ENCODE results near the gene PTDSS2.
A peak's percentile ranks its signal among the peaks of the same experiment; 100 is the strongest.

The PTDSS2 gene

GRCh38 chr11:494761-495536 is 44.9 kb downstream of the PTDSS2 start:
- no peak for DNase-seq

DNA sequence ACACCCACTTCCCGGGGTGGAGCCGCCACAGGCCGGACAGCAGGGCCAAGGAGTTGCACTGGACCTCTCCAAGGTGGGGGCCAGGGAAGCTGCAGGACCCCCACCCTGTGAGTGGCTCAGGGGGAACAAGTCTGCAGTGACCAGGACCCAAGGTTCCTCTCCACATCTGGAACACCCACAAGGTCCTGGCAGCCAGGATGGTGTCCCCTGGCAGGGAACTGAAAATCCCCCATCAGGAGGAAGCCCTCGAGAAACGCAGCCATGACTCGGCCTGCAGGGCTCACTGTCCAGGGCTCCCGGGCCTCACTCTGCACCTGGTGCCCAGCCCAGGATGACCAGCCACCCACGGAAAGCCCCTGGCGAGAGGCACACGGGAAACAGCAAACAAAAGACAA is 45.5 kb downstream of the PTDSS2 start:
- DNase-seq, result no peak

DNA sequence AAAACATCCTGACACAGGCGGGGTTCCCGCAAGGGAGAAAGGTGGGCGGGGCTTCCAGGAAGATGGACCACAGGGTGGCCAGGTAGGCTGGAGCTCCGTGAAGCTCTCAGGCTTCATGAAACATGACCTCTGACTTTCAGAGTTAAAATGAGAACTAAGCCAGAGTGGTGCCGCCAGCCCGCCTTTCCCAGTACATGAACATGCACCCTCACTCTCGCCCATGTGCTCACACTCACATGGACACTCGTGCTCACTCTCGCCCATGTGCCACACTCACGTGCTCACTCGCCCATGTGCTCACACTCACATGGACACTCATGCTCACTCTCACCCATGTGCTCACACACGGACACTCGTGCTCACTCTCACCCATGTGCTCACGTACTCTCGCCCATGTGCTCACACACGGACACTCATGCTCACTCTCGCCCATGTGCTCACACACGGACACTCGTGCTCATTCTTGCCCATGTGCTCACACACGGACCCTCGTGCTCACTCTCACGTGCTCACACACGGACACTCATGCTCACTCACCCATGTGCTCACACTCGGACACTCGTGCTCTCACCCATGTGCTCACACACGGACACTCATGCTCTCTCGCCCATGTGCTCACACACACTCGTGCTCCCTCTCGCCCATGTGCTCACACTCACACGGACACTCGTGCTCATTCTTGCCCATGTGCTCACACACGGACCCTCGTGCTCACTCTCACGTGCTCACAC is 46.9 kb downstream of the PTDSS2 start:
- no peak for DNase-seq

GRCh38 chr11:497565-498296 is 47.7 kb downstream of the PTDSS2 start:
- DNase-seq, result no peak

- no peak for DNase-seq
These were observed 48.5 kb downstream of the PTDSS2 start for GRCh38 chr11:498297-499181.

DNA sequence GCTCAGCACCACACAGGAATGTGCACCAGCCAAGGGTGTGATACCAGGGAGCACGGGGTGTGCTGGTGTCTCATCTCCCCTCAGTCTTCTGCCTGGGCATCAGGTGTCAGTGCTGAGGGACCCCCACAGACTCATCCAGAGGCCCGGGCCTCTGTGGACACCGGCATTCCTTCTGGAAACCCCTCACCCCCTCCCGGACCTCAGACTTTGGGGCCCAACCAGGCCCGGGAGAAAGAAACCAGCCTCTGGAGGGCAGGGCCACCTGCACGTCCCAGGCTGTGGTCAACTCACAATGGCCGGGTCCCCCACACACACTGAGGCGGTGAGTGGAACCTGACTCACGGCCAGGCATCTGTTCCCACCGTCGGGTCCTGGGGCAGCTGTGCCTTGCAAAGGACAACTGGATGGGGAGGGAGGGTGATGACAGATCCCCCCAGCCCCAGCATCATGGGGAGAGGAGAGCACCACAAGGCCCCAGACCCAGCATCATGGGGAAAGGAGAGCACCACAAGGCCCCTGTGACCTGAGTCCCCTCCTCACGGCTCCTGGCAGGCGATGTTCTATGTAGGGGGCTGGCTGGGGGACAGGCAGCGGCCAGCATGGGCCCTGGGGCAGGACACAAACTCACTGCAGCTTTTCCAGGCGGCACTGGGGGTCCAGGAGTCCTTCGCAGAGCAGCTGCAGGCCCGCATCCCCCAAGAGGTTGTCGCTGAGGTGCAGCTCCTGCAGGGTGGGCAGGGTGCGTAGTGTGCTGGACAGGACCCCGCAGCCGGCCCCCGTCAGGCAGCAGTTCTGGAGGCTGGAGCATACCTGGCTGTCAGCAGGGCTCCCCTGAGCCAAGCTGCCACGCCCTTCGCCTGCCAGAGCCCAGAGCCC is 49.4 kb downstream of the PTDSS2 start:
- no peak for DNase-seq

DNA sequence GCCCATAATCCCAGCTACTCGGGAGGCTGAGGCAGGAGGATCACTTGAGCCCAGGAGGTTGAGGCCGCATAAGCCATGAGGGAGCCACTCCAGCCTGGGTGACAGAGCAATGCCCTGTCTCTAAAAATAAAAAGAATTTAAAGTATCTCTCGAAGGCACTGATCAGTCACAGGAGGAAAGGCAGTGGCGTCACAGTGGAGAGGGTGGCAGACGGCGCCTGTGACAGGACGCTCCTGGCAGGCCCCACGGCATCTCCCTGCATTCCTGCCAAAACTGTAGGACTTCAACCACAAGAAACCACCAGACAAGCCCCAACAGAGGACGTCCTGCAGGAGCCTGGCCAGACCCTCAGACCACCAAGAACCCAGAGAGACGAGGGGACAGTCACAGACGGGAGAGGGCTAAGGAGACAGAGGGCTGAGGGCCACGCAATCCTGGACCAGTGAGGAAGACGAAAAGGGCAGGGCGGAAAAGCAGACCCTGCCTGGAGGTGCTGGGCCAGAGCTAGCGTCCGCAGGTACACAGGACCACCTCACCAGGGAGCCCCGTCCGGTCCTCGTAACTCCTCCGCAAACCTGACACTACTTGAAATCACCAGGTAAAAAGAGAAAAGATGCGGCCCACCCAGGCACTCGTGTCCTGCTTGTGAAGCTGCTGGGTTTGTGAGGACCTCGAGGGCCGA is 51.1 kb downstream of the PTDSS2 start:
- no peak for DNase-seq

GRCh38 chr11:501683-502287 is 51.7 kb downstream of the PTDSS2 start:
- DNase-seq, result no peak

GRCh38 chr11:502288-503178 is 52.5 kb downstream of the PTDSS2 start:
- no peak for DNase-seq

GRCh38 chr11:503179-503981 is 53.3 kb downstream of the PTDSS2 start:
- peak; percentile 21 for DNase-seq

DNA sequence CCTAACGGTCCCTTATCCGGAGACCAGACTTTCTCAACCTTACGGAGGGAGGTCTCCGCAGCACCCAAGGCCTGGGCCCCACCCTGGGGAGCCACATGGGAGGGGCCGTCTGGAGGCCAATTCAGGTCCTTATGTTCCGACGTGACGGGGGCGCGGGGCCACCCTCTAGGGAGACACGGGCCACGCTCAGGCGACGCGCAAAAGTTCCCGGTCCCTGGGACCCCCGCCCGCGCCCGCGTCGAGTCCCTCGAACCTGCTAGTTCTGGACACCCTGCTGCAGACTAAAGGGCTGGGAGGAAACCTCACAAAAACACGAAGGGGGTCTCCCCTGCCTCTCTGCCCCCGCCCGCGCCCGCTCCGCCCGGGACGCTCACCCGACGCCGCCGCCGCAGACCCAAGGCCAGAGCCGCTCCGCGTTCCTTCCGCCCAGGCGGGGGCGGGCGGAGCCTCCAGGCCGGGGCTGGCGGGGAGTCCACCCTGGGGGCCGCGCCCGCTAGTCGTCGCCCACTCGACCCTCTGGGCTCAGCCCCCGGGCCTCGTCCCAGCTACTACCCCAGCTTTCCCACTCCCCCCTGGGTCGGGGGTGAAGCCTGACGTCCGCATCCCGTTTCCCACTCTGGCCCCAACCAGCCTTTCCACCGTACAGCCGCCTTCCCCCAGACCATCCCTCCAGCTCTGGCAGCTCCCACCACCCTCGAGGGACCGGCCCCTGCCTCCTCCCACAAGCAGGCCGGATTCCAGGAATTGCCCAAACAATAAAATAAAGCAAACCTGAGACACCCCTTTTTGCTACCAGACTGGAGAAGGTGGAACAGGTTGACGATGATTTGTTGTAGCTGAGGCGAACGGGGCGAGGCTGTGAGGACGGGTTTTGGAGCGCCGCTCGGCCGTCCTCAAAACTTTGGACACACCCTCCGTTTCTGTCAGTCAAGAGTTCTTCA is 54.2 kb downstream of the PTDSS2 start:
- DNase-seq, result peak; percentile 22

- DNase-seq, result no peak
These were observed 54.9 kb downstream of the PTDSS2 start for GRCh38 chr11:504994-505344.

GRCh38 chr11:506238-506994 is 56.3 kb downstream of the PTDSS2 start:
- peak; percentile 98 for DNase-seq

DNA sequence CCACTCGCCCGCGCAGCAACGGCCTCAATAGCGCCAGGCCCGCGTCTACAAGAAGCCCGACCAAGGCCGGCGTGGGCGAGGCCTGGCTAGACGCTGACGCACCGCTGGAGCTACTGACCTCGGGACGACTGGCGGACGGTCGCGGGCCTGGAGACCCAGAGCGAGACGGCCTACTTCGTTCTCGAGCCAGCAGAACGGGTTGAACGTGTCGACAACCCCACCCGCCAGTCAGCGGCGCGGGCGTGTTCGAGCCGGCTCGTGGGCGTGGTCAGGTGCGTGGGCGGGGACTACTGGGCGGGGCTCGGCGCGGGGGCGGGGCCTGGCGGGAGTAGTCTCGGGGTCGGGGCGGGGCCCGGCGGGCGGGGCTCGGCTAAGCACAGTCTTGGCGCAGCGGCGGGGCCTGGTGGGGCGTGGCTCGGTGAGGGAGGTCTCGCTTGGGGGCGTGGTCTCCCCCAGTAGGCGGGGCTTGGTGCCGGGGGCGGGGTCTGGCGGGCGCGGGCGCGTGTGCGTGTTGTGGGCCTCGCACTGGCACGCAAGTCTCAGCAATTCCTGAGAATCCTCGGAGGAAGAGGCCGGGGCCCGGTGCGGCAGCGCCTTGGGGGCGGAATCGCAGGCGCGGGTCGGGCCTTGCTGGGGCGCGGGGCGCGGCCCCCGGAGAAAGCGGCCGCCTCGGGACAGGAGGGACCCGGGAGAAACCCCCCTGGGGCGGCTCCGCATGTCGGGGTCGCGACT is 57.1 kb downstream of the PTDSS2 start, which contains the start of gene RNH1:
Gene RNH1, minus strand, starts transcription at position 248 of the 732 bp plus-strand sequence. CDS start 5,080 bp downstream, outside the sequence.
- peak; percentile 94 for DNase-seq

DNA sequence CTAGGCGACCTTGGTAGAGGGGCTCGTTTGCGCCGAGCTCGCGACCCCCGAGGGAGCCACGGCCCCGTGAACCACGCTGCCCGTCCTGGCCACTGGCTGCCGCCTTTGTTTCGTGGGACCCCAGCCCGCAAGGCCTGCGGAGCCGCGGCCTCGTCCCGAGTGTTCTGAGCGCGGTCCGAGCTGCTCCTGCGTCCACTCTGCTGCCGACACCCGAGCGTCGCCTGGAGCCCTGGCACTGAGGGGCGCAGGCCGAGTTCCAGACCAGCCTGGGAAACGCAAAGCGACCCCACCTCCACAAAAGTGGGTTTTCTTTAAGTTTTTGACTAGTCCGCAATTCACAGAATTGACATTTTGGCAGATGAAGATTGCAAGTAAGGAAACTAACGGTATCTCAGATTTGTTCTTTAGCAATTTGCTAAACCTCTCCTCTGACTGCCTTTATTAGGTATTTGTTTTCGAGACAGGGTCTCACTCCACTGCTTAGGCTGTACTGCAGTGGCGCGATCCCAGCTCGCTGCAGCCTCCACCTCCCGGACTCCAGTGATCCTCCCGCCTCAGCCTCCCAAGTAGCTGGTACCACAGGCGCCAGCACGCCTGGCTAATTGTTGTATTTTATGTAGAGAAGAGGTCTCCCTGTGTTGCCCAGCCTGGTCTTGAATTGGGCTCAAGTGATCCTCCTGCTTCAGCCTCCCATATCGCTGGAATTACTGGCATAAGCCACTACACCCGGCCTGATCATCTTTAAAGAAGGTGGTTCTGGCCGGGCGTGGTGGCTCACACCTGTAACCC is 57.8 kb downstream of the PTDSS2 start:
- no peak for DNase-seq

All from fibroblast of skin of right biceps (primary cell).